GM23338 (cell line): Measurements from ENCODE around the gene CHI3L1. TPM values are rescaled to one million over a fixed set of nuclear protein-coding genes. Genes with fewer than 3 reads are reported as not detected.

Source experiments
- ATAC-seq: fragments of 200-7000 bp; cut with Tn5 transposase; 3 replicates; pipeline ENCODE4 v1.9.1; 2020
- DNase-seq: peaks from one replicate; pipeline ENCODE4 v3.0.0-alpha.2; 2015; ENCODE audit warnings: low spot score
- H2AFZ ChIP-seq: fragments of 200-600 bp; sonication (generic); 2 replicates; pipeline ENCODE4 v1.8.0; 2016; ENCODE audit warnings: antibody characterized with exemption, mild to moderate bottlenecking, moderate library complexity
- H3F3A ChIP-seq: fragments of 200-600 bp; sonication (generic); replicated peaks from 2 replicates; pipeline ENCODE4 v1.8.0; 2017; ENCODE audit warnings: antibody characterized with exemption, mixed run types, low read depth
- H3K27ac ChIP-seq: fragments of 200-600 bp; sonication (generic); 2 replicates; pipeline ENCODE4 v1.6.1; 2016; ENCODE audit warnings: low read depth
- H3K27me3 ChIP-seq: fragments of 200-600 bp; sonication (generic); 2 replicates; pipeline ENCODE4 v1.8.0; 2016; ENCODE audit warnings: mild to moderate bottlenecking, mixed run types, moderate library complexity; ENCODE audit not compliant: insufficient read depth
- H3K36me3 ChIP-seq: fragments of 200-600 bp; sonication (generic); 2 replicates; pipeline ENCODE4 v1.8.0; 2016; ENCODE audit warnings: mild to moderate bottlenecking; ENCODE audit not compliant: insufficient read depth
- H3K4me1 ChIP-seq: fragments of 200-600 bp; sonication (generic); 2 replicates; pipeline ENCODE4 v1.8.0; 2016; ENCODE audit warnings: mild to moderate bottlenecking, moderate library complexity; ENCODE audit not compliant: insufficient read depth
- H3K4me2 ChIP-seq: fragments of 200-600 bp; sonication (generic); 2 replicates; pipeline ENCODE4 v1.7.1; 2017; ENCODE audit warnings: mixed run types
- H3K4me3 ChIP-seq: fragments of 200-600 bp; sonication (generic); 2 replicates; pipeline ENCODE4 v1.6.1; 2016; ENCODE audit warnings: mixed run types
- H3K79me2 ChIP-seq: fragments of 200-600 bp; sonication (generic); replicated peaks from 2 replicates; pipeline ENCODE4 v1.8.0; 2017; ENCODE audit warnings: mild to moderate bottlenecking; ENCODE audit not compliant: insufficient read depth
- H3K9me2 ChIP-seq: fragments of 200-600 bp; sonication (generic); 2 replicates; pipeline ENCODE4 v1.8.0; 2017; ENCODE audit not compliant: insufficient read depth
- H4K20me1 ChIP-seq: fragments of 200-600 bp; sonication (generic); replicated peaks from 2 replicates; pipeline ENCODE4 v1.8.0; 2017; ENCODE audit warnings: mild to moderate bottlenecking; ENCODE audit not compliant: insufficient read depth
- H3K27ac Mint-ChIP-seq: 2 replicates; pipeline ENCODE4 v1.8.0; 2020; ENCODE audit warnings: inconsistent platforms, mild to moderate bottlenecking, moderate library complexity, mixed read lengths
- H3K27me3 Mint-ChIP-seq: 3 replicates; pipeline ENCODE4 v1.8.0; 2022; ENCODE audit warnings: low read depth, mild to moderate bottlenecking, moderate library complexity, mixed read lengths, inconsistent platforms; ENCODE audit not compliant: insufficient read depth, poor library complexity
- H3K36me3 Mint-ChIP-seq: 3 replicates; pipeline ENCODE4 v1.8.0; 2021; ENCODE audit warnings: low read depth, mild to moderate bottlenecking, inconsistent platforms, moderate library complexity, mixed read lengths
- H3K4me1 Mint-ChIP-seq: 3 replicates; pipeline ENCODE4 v1.8.0; 2020; ENCODE audit warnings: mild to moderate bottlenecking, inconsistent platforms, mixed read lengths
- H3K4me3 Mint-ChIP-seq: 3 replicates; pipeline ENCODE4 v1.8.0; 2021; ENCODE audit warnings: moderate library complexity, mild to moderate bottlenecking, inconsistent platforms, mixed read lengths
- H3K9me3 Mint-ChIP-seq: 3 replicates; pipeline ENCODE4 v1.8.0; 2020; ENCODE audit warnings: moderate library complexity, mild to moderate bottlenecking, inconsistent platforms, mixed read lengths
- CREB1 ChIP-seq: fragments of 250-450 bp; sonication (Bioruptor Pico); IDR thresholded peaks from 2 replicates; pipeline ENCODE4 v1.5.0; 2020; ENCODE audit warnings: low read depth, mild to moderate bottlenecking, moderate library complexity
- CTCF ChIP-seq, 2 experiments: fragments of 200-600 bp in 1 of 2; sonication (generic) in 1 of 2; conservative IDR thresholded peaks; 2 replicates each; pipeline versions ENCODE4 v1.5.1 to v1.6.1; 2016 to 2017; ENCODE audit warnings: antibody characterized with exemption in 2 of 2, low read depth in 2 of 2, mild to moderate bottlenecking in 2 of 2, moderate library complexity in 1 of 2
- ETS1 ChIP-seq: IDR thresholded peaks from 2 replicates; pipeline ENCODE4 v1.6.1; 2016; ENCODE audit warnings: antibody characterized with exemption
- EZH2 ChIP-seq: fragments of 200-600 bp; sonication (generic); IDR thresholded peaks from one replicate; pipeline ENCODE4 v1.8.0; 2017; ENCODE audit warnings: antibody characterized with exemption, mild to moderate bottlenecking, low read depth; ENCODE audit not compliant: unreplicated experiment
- EZH2phosphoT487 ChIP-seq: fragments of 200-600 bp; sonication (generic); IDR thresholded peaks from one replicate; pipeline ENCODE4 v1.8.1; 2018; ENCODE audit warnings: antibody characterized with exemption; ENCODE audit not compliant: unreplicated experiment
- JUNB ChIP-seq: IDR thresholded peaks from one replicate; pipeline ENCODE4 v1.6.1; 2016; ENCODE audit warnings: antibody characterized with exemption; ENCODE audit not compliant: unreplicated experiment
- NANOG ChIP-seq: IDR thresholded peaks from 2 replicates; pipeline ENCODE4 v1.6.1; 2016; ENCODE audit warnings: antibody characterized with exemption, borderline replicate concordance
- POLR2AphosphoS5 ChIP-seq: IDR thresholded peaks from 2 replicates; pipeline ENCODE4 v1.6.1; 2016; ENCODE audit warnings: antibody characterized with exemption, low read depth
- REST ChIP-seq: IDR thresholded peaks from one replicate; pipeline ENCODE4 v1.6.1; 2018; ENCODE audit warnings: antibody characterized with exemption; ENCODE audit not compliant: unreplicated experiment
- STAT1 ChIP-seq: IDR thresholded peaks from one replicate; pipeline ENCODE4 v1.6.1; 2016; ENCODE audit warnings: antibody characterized with exemption; ENCODE audit not compliant: unreplicated experiment
- ZNF114 ChIP-seq: fragments of 250-450 bp; sonication (Bioruptor Pico); IDR thresholded peaks from 2 replicates; pipeline ENCODE4 v1.5.0; 2020; ENCODE audit warnings: mild to moderate bottlenecking, moderate library complexity
- ZNF331 ChIP-seq: fragments of 250-450 bp; sonication (Bioruptor Pico); IDR thresholded peaks from 2 replicates; pipeline ENCODE4 v1.5.0; 2020; ENCODE audit warnings: low read depth, mild to moderate bottlenecking, moderate library complexity
- ZNF462 ChIP-seq: fragments of 250-450 bp; sonication (Bioruptor Pico); IDR thresholded peaks from 2 replicates; pipeline ENCODE4 v1.5.0; 2020; ENCODE audit warnings: mild to moderate bottlenecking, moderate library complexity
- polyA plus RNA-seq: library from polyadenylated mRNA; unstranded; fragments of >200 nt; fragmentation: Nextera tagmentation; extraction: Ambion mirVana; gene quantifications from 2 replicates; pipeline ENCODE4 v1.2.1, GENCODE V29; 2016
- total RNA-seq: library from RNA; depleted of rRNA; stranded (reverse); fragments of >200 nt; shearing (Covaris generic); gene quantifications from 2 replicates; pipeline ENCODE4 v1.2.3, GENCODE V29; 2014

CHI3L1 gene
- total and polyA plus RNA-seq, 2 experiments from 2014 or later = 0.76 TPM; not detected in 1

GRCh38 chr1:203131548-203132200 is 54.8 kb downstream of the CHI3L1 start:
- H3K4me3 Mint-ChIP-seq = no peak overlapping the region
- Histone ChIP-seq H3K4me1 (peaks cover 20% of the 10 kb centered on the region), H3K79me2 (no peaks in the 10 kb centered on the region), H3F3A (0 out of 2 replicates have a peak, but pooled peaks cover 3% of the 10 kb centered on the region), H3K9me2 (no peaks in the 10 kb centered on the region), H3K36me3 (no peaks in the 10 kb centered on the region), H3K4me3 (no peak overlapping the region), H3K27me3 (peaks cover 28% of the 10 kb centered on the region), H3K27ac (no peak overlapping the region), H3K4me2 (no peak overlapping the region), H2AFZ (no peak overlapping the region), H4K20me1 (no peaks in the 10 kb centered on the region)
- DNase-seq (no peak), ATAC-seq (no peak)
- no peaks in the 10 kb centered on the region for H3K9me3 Mint-ChIP-seq
- H3K27ac Mint-ChIP-seq = no peak overlapping the region
- TF ChIP-seq CREB1 (CRISPR knock-in tag) (no peak), STAT1 (no peak), NANOG (no peak), EZH2 (no peak), POLR2AphosphoS5 (no peak), ZNF462 (no peak), REST (no peak), ZNF331 (no peak), CTCF (conservative IDR thresholded peaks at IDR 0.05; ENCODE audit: low read depth in 2 of 2) (no peak), EZH2phosphoT487 (no peak), ETS1 (no peak), ZNF114 (CRISPR knock-in tag) (no peak), JUNB (no peak)
- H3K27me3 Mint-ChIP-seq = peaks cover 32% of the 10 kb centered on the region
- no peaks in the 10 kb centered on the region for H3K36me3 Mint-ChIP-seq
- peaks cover 20% of the 10 kb centered on the region for H3K4me1 Mint-ChIP-seq
